IPS-18c (cell line): ENCODE results near the gene TRIP12.
A peak's percentile ranks its signal among the peaks of the same experiment; 100 is the strongest.
"Not testable (repeated sequence)": the region's sequence is repeated elsewhere in the genome, so short reads cannot be mapped to it uniquely, and the experiment has no call there.

Experiments
- H3K4me3 ChIP-seq: 2 replicates; pipeline ENCODE4 v1.7.0; 2013; ENCODE audit warnings: low read depth, mild to moderate bottlenecking, low read length, moderate library complexity; ENCODE audit not compliant: insufficient read depth
- H3K9me3 ChIP-seq: one replicate; pipeline ENCODE4 v1.6.1; 2013; ENCODE audit warnings: mild to moderate bottlenecking, low read length, moderate library complexity; ENCODE audit not compliant: control insufficient read depth, insufficient read depth

TRIP12 gene

GRCh38 chr2:229921892-229922448 is at the start of gene TRIP12:
TRIP12 (minus strand) TSS chr2:229922009; CDS start chr2:229880079, 41,930 bp downstream.
- Histone ChIP-seq H3K4me3 (peak within 1 kb of the TSS; percentile 87), H3K9me3 (no peaks in the 10 kb centered on the region)

- H3K9me3 ChIP-seq, result no peaks in the 10 kb centered on the region
- no peak overlapping the region for H3K4me3 ChIP-seq
These were observed 49.5 kb upstream of the TRIP12 start for GRCh38 chr2:229971298-229971790.

- Histone ChIP-seq H3K4me3 (no peak overlapping the region), H3K9me3 (no peaks in the 10 kb centered on the region)
These were observed 48.6 kb upstream of the TRIP12 start for GRCh38 chr2:229970406-229970805.

- H3K4me3 ChIP-seq, result no peak overlapping the region
- H3K9me3 ChIP-seq, result no peaks in the 10 kb centered on the region
These were observed 48.1 kb upstream of the TRIP12 start for GRCh38 chr2:229969921-229970320.

- H3K4me3 ChIP-seq, H3K9me3 ChIP-seq: not testable (repeated sequence)
These were observed 41.8 kb upstream of the TRIP12 start for GRCh38 chr2:229963596-229963995.

- Histone ChIP-seq H3K4me3 (no peak overlapping the region), H3K9me3 (no peaks in the 10 kb centered on the region)
These were observed 34.7 kb upstream of the TRIP12 start for GRCh38 chr2:229956491-229956890.

- Histone ChIP-seq H3K4me3 (no peak overlapping the region), H3K9me3 (no peaks in the 10 kb centered on the region)
These were observed 33.9 kb upstream of the TRIP12 start for GRCh38 chr2:229955663-229956062.

- peak overlapping the region; percentile 6; the same call in 1 of the 2 replicates for H3K4me3 ChIP-seq
These were observed 30.5 kb upstream of the TRIP12 start for GRCh38 chr2:229952256-229952835.

GRCh38 chr2:229947544-229947943 is 25.7 kb upstream of the TRIP12 start:
- Histone ChIP-seq H3K9me3 (no peaks in the 10 kb centered on the region), H3K4me3 (no peak overlapping the region)

More at GRCh38 chr2:229952256-229952835, 30.5 kb upstream of the TRIP12 start:
- no peaks in the 10 kb centered on the region for H3K9me3 ChIP-seq

- Histone ChIP-seq H3K4me3 (no peak overlapping the region), H3K9me3 (no peaks in the 10 kb centered on the region)
These were observed 24.2 kb upstream of the TRIP12 start for GRCh38 chr2:229945975-229946374.

GRCh38 chr2:229943770-229944449 is 22.1 kb upstream of the TRIP12 start:
- Histone ChIP-seq H3K9me3 (no peaks in the 10 kb centered on the region), H3K4me3 (no peak overlapping the region)

- Histone ChIP-seq H3K9me3 (no peaks in the 10 kb centered on the region), H3K4me3 (no peak overlapping the region)
These were observed 21.4 kb upstream of the TRIP12 start for GRCh38 chr2:229943171-229943570.

GRCh38 chr2:229942671-229943070 is 20.9 kb upstream of the TRIP12 start:
- H3K9me3 ChIP-seq, result no peaks in the 10 kb centered on the region
- H3K4me3 ChIP-seq, result no peak overlapping the region

- H3K9me3 ChIP-seq, result peaks cover 2% of the 10 kb centered on the region
- H3K4me3 ChIP-seq, result no peak overlapping the region
These were observed 15.7 kb upstream of the TRIP12 start for GRCh38 chr2:229937537-229937936.

GRCh38 chr2:229931241-229931640 is 9.4 kb upstream of the TRIP12 start:
- no peak overlapping the region for H3K4me3 ChIP-seq
- peaks cover 2% of the 10 kb centered on the region for H3K9me3 ChIP-seq

- H3K9me3 ChIP-seq, result peaks cover 2% of the 10 kb centered on the region
- no peak overlapping the region for H3K4me3 ChIP-seq
These were observed 8.8 kb upstream of the TRIP12 start for GRCh38 chr2:229930656-229931055.

- Histone ChIP-seq H3K4me3 (no peak overlapping the region), H3K9me3 (no peaks in the 10 kb centered on the region)
These were observed 6.1 kb upstream of the TRIP12 start for GRCh38 chr2:229927817-229928321.

GRCh38 chr2:229925201-229925600 is 3.4 kb upstream of the TRIP12 start:
- Histone ChIP-seq H3K4me3 (no peak overlapping the region), H3K9me3 (no peaks in the 10 kb centered on the region)
